RWPE1 (cell line): ENCODE results near the gene ZNF785.

Experiments
- CTCF ChIA-PET: fragments of 350-600 bp; sonication (Branson Sonifier 250); formaldehyde crosslinking; extraction: SDS; loops from one replicate; lab custom pipeline; 2021; lab: Yijun Ruan, JAX
- POLR2A ChIA-PET: fragments of 400-600 bp; formaldehyde crosslinking; extraction: SDS; loops from one replicate; lab custom pipeline; 2020; ENCODE audit warnings: antibody characterized with exemption; ENCODE audit not compliant: low non-redundant PET; lab: Yijun Ruan, JAX
- DNase-seq: peaks from one replicate; pipeline ENCODE4 v3.0.0; 2012; ENCODE audit warnings: low spot score
- H3K27ac ChIP-seq: fragments of 450-650 bp; 2 replicates; pipeline ENCODE4 v1.5.1; 2017
- TF ChIP-seq, protein P1 (sequence below): fragments of 450-650 bp; conservative IDR thresholded peaks from 2 replicates; pipeline ENCODE4 v1.5.1; 2017; ENCODE audit warnings: low read depth, mild to moderate bottlenecking

The ZNF785 gene

DNA sequence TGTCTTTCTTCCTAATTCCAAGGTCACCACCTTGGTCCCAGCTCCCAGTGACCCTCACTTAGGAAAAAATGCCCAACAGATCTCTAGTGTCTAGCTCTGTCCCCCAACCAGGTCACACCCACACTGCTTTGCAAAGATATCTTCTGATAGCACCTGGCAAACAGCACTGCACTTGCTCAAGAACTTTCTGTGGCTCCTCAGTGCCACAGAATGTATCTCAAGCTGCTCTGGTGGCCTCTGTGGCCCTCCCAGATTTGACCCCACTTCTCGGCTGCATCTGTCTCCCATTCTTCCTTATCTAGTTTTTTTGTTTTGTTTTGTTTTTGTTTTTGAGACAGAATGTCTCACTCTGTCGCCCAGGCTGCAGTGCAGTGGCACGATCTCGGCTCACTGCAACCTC, 19.0 kb downstream of the ZNF785 start:
- CTCF ChIA-PET: no interaction called here
- no peak for DNase-seq
- TF ChIP-seq, protein P1, sequence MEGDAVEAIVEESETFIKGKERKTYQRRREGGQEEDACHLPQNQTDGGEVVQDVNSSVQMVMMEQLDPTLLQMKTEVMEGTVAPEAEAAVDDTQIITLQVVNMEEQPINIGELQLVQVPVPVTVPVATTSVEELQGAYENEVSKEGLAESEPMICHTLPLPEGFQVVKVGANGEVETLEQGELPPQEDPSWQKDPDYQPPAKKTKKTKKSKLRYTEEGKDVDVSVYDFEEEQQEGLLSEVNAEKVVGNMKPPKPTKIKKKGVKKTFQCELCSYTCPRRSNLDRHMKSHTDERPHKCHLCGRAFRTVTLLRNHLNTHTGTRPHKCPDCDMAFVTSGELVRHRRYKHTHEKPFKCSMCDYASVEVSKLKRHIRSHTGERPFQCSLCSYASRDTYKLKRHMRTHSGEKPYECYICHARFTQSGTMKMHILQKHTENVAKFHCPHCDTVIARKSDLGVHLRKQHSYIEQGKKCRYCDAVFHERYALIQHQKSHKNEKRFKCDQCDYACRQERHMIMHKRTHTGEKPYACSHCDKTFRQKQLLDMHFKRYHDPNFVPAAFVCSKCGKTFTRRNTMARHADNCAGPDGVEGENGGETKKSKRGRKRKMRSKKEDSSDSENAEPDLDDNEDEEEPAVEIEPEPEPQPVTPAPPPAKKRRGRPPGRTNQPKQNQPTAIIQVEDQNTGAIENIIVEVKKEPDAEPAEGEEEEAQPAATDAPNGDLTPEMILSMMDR: no peak
- peak overlapping the region; percentile 95 for H3K27ac ChIP-seq
- POLR2A ChIA-PET: no interaction called here

DNA sequence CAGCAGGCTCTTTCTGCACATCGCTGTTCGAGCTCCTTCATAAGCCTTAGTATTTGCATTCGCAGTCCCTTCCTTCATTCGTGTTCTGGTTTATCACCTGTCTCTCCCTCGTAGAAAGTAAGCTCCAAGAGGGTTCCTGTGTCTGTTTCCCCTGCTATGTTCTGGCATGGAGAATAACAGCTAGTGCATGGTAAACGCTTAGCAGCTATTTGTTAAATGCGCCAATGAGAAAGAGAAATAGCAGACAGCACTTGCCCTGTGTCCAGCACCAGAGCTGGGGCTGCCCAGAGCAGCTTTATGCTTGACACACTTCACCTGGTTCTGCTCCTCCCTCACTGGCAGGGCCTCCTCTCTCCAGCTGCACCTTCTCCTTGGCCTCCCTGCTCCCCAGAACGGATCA, 19.5 kb downstream of the ZNF785 start:
- TF ChIP-seq, protein P1: no peak
- H3K27ac ChIP-seq: peak overlapping the region; percentile 95
- ChIA-PET CTCF (interaction anchor here (0.6 kb wide), 1 partner anchor 19 kb away, joined by 4 read pairs; no protein-coding TSS in a partner anchor), POLR2A (no interaction called here)
- DNase-seq: no peak

DNA sequence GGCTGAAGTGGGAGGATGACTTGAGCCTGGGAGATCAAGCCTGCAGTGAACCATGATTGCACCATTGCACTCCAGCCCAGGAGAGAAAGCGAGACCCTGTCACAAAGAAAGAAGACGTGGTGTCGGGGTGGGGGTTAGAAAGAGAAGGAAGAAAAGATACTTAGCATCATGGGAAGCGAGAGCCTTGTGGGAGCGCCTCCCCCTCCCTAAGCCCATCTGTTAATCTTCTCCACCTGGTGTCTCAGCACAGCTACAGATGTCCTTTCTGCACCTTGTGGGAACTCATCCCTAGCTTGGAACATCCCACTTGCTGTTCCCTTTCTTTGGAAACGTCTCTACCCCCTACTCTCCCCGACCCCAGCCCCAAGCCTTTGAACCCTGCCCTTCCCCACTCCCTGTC, 20.0 kb downstream of the ZNF785 start:
- POLR2A ChIA-PET: no interaction called here
- H3K27ac ChIP-seq: peak overlapping the region; percentile 95
- no peak for DNase-seq
- TF ChIP-seq, protein P1: no peak
- CTCF ChIA-PET: interaction anchor here (0.6 kb wide), 1 partner anchor 19 kb away, joined by 4 read pairs; no protein-coding TSS in a partner anchor

DNA sequence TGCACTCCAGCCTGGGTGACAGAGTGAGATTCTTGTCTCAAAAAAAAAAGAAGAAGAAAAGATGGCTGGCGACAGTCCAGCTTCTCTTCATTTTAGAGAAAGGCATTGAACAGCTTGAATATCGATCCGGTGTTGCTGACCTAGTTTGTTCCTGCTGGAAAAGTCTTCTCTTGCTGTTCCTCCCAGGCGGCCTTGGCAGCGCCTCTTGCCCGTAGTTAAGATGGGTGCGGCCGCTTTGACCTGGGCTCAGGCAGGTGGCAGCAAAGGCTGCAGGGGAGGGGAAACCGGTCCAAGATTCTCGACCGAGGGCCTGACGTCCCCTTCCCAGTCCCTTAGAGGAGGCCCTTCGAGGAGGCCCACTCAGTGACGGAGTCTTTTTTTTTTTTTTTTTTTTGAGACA, 23.5 kb downstream of the ZNF785 start:
- ChIA-PET CTCF (no interaction called here), POLR2A (interaction anchor here (0.7 kb wide), 1 partner anchor 132 kb away, joined by 10 read pairs; no protein-coding TSS in a partner anchor)
- no peak overlapping the region for H3K27ac ChIP-seq
- TF ChIP-seq, protein P1: no peak
- DNase-seq: no peak

DNA sequence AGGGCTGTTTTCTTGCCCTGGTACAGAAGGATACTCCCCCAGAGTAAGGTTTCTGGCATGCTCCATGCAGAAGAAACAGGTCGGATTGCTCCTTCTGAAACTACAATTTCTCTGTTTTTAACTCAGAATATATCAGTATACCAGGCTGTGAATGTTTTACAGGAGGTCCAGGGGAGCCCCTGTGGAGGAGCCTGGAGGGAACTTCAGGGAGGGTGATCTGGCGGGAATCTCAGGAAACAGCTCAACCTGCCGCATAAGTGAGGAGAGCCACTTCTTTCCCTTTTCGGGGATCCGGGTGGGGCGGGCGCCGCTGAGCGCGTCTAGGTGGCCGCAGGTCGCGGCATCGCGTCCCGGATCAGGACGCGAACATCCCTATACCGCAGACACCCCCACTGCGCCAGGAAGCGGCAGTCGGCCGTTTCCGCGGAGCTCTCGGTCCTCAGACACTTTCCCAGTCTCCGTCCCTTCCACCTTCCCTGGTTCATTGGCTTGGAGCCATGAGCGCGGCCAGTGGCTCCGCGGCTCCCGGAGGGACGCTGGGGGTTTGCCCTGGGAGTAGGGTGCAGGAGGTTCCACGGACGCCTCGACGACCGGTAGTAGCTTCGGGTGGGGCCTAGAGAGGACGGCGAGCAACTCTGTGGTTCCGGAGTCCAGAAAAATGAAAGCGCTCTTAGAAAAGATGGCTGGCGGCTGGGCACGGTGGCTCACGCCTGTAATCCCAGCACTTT, 24.2 kb downstream of the ZNF785 start:
- ChIA-PET CTCF (interaction anchor here (0.6 kb wide), 2 partner anchors 17 to 46 kb away, joined by 3 to 4 read pairs; no protein-coding TSS in a partner anchor), POLR2A (no interaction called here)
- no peak for DNase-seq
- peak overlapping the region; percentile 13; the same call in 1 of the 2 replicates for H3K27ac ChIP-seq
- TF ChIP-seq, protein P1: no peak

DNA sequence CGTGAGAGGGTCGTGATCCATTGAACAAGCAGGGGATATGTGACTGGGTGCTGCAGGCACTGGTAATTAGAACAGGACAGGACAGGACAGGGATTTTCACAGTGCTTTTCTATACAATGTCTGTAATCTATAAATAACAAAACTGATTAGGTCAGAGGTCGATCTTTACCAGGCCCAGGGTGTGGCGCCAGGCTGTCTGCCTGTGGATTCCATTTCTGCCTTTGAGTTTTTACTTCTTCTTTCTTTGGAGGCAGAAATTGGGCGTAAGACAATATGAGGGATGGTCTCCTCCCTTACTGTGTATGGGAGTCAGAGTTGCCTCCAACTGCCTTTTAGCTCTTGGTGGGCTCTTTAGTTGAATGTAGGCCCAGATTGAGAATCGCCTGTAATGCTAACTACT, 25.8 kb downstream of the ZNF785 start:
- CTCF ChIA-PET: no interaction called here
- TF ChIP-seq, protein P1: no peak
- H3K27ac ChIP-seq: peak overlapping the region; percentile 90
- POLR2A ChIA-PET: no interaction called here
- no peak for DNase-seq
